ENCODE data around the gene TAF4B. TPM values are rescaled to one million over a fixed set of nuclear protein-coding genes. Genes with fewer than 3 reads are reported as not detected.
"Not testable (repeated sequence)": the region's sequence is repeated elsewhere in the genome, so short reads cannot be mapped to it uniquely, and the experiment has no call there.

The TAF4B gene
- polyA plus RNA-seq, 1 donor from 2014 or later, result 0.38 TPM

DNA sequence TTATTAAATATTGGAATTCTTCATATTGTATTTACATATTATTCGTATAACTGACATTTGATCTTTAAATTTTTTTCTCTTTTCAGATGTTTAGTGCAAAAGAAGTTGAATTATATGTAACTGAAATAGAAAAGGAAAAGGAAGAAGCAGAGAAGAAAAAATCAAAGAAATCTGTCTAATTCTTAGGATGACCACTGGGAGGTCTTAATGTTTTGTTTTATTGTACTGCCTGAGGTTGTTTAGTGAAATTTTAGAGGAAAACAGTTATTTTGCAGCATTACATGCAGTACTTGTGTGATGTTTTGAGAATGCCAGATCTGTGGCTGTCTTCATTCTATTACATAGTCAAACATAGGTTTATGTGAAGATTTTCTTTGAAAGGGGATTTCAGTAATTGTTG is 34.0 kb upstream of the TAF4B start:
- Histone ChIP-seq H3K27ac (ENCODE audit: low read length) (no peak overlapping the region), H3K9me3 (ENCODE audit: low read length) (peaks cover 4% of the 10 kb centered on the region), H3F3A (ENCODE audit: insufficient read depth, low read length, poor library complexity, severe bottlenecking) (no peaks in the 10 kb centered on the region), H3K4me3 (ENCODE audit: low read length) (no peak overlapping the region), H3K36me3 (ENCODE audit: insufficient read depth, low read length) (no peaks in the 10 kb centered on the region), H3K79me2 (replicated peaks; ENCODE audit: insufficient read depth, low read length) (no peaks in the 10 kb centered on the region), H4K20me1 (ENCODE audit: insufficient read depth) (no peaks in the 10 kb centered on the region), H3K9me2 (ENCODE audit: insufficient read depth, low read length) (no peaks in the 10 kb centered on the region), H2AFZ (ENCODE audit: low read depth, low read length) (no peak overlapping the region), H3K27me3 (ENCODE audit: insufficient read depth, low read depth, low read length) (no peaks in the 10 kb centered on the region), H3K4me2 (ENCODE audit: low read length) (no peak overlapping the region), H3K9ac (ENCODE audit: low read length) (no peak overlapping the region)
- TF ChIP-seq, protein P1, sequence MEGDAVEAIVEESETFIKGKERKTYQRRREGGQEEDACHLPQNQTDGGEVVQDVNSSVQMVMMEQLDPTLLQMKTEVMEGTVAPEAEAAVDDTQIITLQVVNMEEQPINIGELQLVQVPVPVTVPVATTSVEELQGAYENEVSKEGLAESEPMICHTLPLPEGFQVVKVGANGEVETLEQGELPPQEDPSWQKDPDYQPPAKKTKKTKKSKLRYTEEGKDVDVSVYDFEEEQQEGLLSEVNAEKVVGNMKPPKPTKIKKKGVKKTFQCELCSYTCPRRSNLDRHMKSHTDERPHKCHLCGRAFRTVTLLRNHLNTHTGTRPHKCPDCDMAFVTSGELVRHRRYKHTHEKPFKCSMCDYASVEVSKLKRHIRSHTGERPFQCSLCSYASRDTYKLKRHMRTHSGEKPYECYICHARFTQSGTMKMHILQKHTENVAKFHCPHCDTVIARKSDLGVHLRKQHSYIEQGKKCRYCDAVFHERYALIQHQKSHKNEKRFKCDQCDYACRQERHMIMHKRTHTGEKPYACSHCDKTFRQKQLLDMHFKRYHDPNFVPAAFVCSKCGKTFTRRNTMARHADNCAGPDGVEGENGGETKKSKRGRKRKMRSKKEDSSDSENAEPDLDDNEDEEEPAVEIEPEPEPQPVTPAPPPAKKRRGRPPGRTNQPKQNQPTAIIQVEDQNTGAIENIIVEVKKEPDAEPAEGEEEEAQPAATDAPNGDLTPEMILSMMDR (IDR thresholded peaks at IDR 0.05; ENCODE audit: poor library complexity, severe bottlenecking), result no peak
- TF ChIP-seq TAF1 (IDR thresholded peaks at IDR 0.05; ENCODE audit: low read depth) (no peak), MXI1 (conservative IDR thresholded peaks at IDR 0.05; ENCODE audit: poor library complexity, severe bottlenecking) (no peak)
- TF ChIP-seq, protein P2, sequence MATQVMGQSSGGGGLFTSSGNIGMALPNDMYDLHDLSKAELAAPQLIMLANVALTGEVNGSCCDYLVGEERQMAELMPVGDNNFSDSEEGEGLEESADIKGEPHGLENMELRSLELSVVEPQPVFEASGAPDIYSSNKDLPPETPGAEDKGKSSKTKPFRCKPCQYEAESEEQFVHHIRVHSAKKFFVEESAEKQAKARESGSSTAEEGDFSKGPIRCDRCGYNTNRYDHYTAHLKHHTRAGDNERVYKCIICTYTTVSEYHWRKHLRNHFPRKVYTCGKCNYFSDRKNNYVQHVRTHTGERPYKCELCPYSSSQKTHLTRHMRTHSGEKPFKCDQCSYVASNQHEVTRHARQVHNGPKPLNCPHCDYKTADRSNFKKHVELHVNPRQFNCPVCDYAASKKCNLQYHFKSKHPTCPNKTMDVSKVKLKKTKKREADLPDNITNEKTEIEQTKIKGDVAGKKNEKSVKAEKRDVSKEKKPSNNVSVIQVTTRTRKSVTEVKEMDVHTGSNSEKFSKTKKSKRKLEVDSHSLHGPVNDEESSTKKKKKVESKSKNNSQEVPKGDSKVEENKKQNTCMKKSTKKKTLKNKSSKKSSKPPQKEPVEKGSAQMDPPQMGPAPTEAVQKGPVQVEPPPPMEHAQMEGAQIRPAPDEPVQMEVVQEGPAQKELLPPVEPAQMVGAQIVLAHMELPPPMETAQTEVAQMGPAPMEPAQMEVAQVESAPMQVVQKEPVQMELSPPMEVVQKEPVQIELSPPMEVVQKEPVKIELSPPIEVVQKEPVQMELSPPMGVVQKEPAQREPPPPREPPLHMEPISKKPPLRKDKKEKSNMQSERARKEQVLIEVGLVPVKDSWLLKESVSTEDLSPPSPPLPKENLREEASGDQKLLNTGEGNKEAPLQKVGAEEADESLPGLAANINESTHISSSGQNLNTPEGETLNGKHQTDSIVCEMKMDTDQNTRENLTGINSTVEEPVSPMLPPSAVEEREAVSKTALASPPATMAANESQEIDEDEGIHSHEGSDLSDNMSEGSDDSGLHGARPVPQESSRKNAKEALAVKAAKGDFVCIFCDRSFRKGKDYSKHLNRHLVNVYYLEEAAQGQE (IDR thresholded peaks at IDR 0.05; ENCODE audit: borderline replicate concordance), result no peak

DNA sequence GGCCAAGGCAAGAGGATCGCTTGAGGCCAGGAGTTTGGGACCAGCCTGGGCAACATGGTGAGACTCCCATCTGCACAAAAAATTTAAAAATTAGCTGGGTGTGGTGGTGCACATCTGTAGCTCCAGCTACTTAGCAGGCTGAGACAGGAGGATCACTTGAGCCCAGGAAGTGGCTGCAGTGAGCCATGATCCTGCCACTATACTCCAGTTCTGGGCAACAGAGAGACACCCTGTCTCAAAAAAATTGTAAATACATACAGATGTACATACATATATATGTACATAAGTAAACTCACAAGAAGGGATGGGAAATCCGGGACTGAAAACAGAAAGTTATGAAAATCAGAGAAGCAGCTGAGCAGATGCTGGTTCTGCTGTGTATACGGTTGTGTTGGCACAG is 29.6 kb upstream of the TAF4B start:
- H3K9ac ChIP-seq (ENCODE audit: low read length), result no peak overlapping the region
- no peak overlapping the region for H3K4me2 ChIP-seq (ENCODE audit: low read length)
- TF ChIP-seq POLR2AphosphoS5 (IDR thresholded peaks at IDR 0.05), result no peak
- no peak for TF ChIP-seq MXI1 (conservative IDR thresholded peaks at IDR 0.05; ENCODE audit: poor library complexity, severe bottlenecking)
- no peak for TF ChIP-seq EP300 (conservative IDR thresholded peaks at IDR 0.05; ENCODE audit: poor library complexity, severe bottlenecking)
- no peak for TF ChIP-seq SMC3 (conservative IDR thresholded peaks at IDR 0.05; ENCODE audit: poor library complexity)
- no peak for TF ChIP-seq TAF1 (IDR thresholded peaks at IDR 0.05; ENCODE audit: low read depth)
- TF ChIP-seq EZH2 (IDR thresholded peaks at IDR 0.05; ENCODE audit: borderline replicate concordance, insufficient read depth, low read length, poor library complexity, severe bottlenecking), result no peak
- no peak for TF ChIP-seq RAD21 (conservative IDR thresholded peaks at IDR 0.05)
- TF ChIP-seq, protein P2 (IDR thresholded peaks at IDR 0.05; ENCODE audit: borderline replicate concordance), result no peak
- TF ChIP-seq, protein P1 (IDR thresholded peaks at IDR 0.05; ENCODE audit: poor library complexity, severe bottlenecking), result no peak
- no peaks in the 10 kb centered on the region for H4K20me1 ChIP-seq (ENCODE audit: insufficient read depth)
- H3K36me3 ChIP-seq (ENCODE audit: insufficient read depth, low read length), result no peaks in the 10 kb centered on the region
- no peaks in the 10 kb centered on the region for H3F3A ChIP-seq (ENCODE audit: insufficient read depth, low read length, poor library complexity, severe bottlenecking)
- no peak overlapping the region for H3K27ac ChIP-seq (ENCODE audit: low read length)
- no peaks in the 10 kb centered on the region for H3K9me2 ChIP-seq (ENCODE audit: insufficient read depth, low read length)
- no peaks in the 10 kb centered on the region for H3K27me3 ChIP-seq (ENCODE audit: insufficient read depth, low read depth, low read length)
- H2AFZ ChIP-seq (ENCODE audit: low read depth, low read length), result no peak overlapping the region
- H3K9me3 ChIP-seq (ENCODE audit: low read length), result no peaks in the 10 kb centered on the region
- no peaks in the 10 kb centered on the region for H3K79me2 ChIP-seq (replicated peaks; ENCODE audit: insufficient read depth, low read length)
- no peak overlapping the region for H3K4me3 ChIP-seq (ENCODE audit: low read length)

DNA sequence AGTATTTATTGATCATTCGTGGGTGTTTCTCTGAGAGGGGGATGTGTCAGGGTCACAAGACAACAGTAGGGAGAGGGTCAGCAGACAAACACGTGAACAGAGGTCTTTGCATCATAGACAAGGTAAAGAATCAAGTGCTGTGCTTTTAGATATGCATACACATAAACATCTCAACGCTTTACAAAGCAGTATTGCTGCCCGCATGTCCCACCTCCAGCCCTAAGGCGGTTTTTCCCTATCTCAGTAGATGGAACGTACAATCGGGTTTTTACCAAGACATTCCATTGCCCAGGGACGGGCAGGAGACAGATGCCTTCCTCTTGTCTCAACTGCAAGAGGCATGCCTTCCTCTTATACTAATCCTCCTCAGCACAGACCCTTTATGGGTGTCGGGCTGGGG is 24.2 kb upstream of the TAF4B start:
- not testable (repeated sequence) for H2AFZ ChIP-seq (ENCODE audit: low read depth, low read length); H3K27ac ChIP-seq (ENCODE audit: low read length)

More for the DNA sequence above, 24.2 kb upstream of the TAF4B start:
- not testable (repeated sequence) for H3K79me2 ChIP-seq (replicated peaks; ENCODE audit: insufficient read depth, low read length); H3K4me3 ChIP-seq (ENCODE audit: low read length); H3K9me2 ChIP-seq (ENCODE audit: insufficient read depth, low read length); H3K36me3 ChIP-seq (ENCODE audit: insufficient read depth, low read length); H4K20me1 ChIP-seq (ENCODE audit: insufficient read depth); H3K4me2 ChIP-seq (ENCODE audit: low read length); H3K27me3 ChIP-seq (ENCODE audit: insufficient read depth, low read depth, low read length); H3F3A ChIP-seq (ENCODE audit: insufficient read depth, low read length, poor library complexity, severe bottlenecking); H3K9me3 ChIP-seq (ENCODE audit: low read length); H3K9ac ChIP-seq (ENCODE audit: low read length)
